Activated T-helper 9 cell treated with anti-CD3 and anti-CD28 coated beads, Interleukin-2, amount 50 U/mL, for 16 hours (primary cell): ENCODE results near the gene BLOC1S5.

Experiments
- DNase-seq: peaks from one replicate; pipeline ENCODE4 v3.0.0-alpha.2; 2020; ENCODE audit warnings: low read depth

BLOC1S5 gene, protein sequence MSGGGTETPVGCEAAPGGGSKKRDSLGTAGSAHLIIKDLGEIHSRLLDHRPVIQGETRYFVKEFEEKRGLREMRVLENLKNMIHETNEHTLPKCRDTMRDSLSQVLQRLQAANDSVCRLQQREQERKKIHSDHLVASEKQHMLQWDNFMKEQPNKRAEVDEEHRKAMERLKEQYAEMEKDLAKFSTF

DNA sequence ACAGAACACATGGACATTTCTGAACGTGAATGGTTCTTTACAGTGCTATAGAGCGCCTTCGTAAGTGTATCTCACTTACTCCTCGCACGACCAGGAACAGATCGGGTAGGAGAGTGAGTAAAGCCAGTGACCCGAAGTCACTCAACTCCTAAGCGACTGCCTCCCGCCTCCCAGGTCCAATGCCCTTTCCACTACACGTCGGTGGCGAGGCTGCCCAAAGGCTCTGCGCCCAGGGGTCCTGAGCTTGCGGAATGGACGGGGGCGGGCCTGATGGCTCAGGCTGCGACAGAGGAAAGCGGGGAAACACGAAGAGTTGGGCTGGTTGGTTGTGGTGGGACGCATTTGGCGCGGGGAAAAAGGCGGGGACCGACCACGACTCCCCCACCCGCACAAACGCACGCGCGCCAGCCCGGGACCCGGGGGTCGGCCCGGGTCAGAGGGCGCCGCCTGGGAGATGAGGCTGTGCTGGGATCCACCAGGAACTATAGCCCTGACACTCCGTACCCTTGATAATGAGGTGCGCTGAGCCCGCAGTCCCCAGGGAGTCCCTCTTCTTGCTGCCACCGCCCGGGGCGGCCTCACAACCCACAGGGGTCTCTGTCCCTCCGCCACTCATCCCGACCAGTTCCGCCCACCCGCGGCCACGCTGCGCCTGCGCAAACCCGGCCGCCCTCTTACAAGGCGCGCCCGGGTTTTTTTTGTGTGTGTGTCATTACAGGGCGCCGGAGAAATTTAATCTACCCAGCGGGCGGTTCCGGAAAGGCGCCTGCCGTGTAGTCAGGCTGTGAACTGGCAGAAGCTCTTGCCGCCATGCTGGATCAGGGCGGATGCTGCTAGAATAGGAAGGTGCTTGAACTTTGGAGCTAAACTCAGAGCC is at the start of gene BLOC1S5:
BLOC1S5 (minus strand) TSS at position 629 of the 877 bp plus-strand sequence; CDS start at position 616, 13 bp downstream.
- DNase-seq, result peak; percentile 96

GRCh38 chr6:8113131-8113654 is 49.0 kb upstream of the BLOC1S5 start:
- no peak for DNase-seq

DNA sequence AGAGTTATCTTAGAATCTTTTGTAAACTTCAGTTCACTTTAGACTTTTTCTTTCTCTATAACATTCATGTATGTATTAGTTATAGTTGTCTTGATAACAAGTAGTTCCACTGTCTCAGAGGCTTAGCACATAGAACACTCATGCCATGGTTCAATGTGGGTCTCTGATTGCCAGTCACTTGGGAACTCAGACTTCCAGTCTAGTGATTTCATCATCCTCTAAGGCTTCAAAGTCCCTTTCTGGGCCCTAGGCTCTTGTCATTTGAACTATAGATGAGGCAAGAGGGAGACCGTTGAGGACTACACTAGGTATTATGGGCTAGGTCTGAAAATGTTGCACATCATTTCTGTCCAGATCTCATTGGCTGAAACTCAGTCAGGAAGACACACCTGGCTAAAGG is 46.5 kb upstream of the BLOC1S5 start:
- DNase-seq, result no peak

DNA sequence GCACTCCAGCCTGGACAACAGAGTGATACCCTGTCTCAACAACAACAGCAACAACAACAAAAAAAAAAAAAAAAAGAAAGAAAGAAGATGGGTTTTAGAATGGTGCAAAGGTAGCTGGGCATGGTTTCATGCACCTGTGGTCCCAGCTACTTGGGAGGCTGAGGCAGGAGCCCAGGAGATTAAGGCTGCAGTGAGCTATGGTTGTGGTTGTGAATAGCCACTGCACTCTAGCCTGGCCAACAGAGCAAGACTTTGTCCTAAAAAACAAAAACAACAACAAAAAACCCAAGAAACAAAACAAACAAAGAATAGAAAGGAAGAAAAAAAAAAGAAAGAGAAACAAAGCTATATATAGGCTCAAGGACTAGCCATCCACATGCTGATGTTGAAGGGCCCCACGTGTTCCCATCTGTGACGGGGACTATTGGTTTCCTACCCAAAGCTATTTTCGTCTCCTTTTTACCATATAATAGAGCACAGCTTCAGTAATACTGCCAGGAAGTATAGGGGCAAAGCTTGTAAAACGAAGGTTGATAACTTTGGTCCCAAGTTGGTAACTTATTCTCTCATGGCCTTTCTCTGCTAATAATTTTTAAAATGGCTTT is 46.0 kb upstream of the BLOC1S5 start:
- DNase-seq, result no peak

- DNase-seq, result no peak
These were observed 44.8 kb upstream of the BLOC1S5 start for GRCh38 chr6:8108759-8109539.

GRCh38 chr6:8108031-8108660 is 44.0 kb upstream of the BLOC1S5 start:
- no peak for DNase-seq

DNA sequence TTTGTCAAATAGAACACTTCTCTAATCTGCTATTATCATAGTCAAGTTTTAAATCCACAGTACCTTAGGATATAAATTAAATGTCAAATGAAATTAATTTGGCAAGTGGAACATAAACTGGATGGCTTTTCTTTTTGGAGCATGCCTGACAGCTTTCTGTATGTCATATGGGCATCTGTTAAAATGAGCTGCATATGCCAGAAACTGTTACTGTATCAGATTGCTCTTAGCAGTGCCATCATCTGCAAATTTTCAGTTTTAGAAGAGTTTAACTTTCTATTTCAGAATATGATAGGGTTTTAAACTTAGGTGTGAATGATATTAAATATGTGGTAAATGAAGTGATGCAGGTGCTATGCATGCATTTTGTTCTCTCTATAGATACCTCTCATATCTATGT is 41.6 kb upstream of the BLOC1S5 start:
- DNase-seq, result no peak

- DNase-seq, result no peak
These were observed 39.5 kb upstream of the BLOC1S5 start for GRCh38 chr6:8103726-8104125.

DNA sequence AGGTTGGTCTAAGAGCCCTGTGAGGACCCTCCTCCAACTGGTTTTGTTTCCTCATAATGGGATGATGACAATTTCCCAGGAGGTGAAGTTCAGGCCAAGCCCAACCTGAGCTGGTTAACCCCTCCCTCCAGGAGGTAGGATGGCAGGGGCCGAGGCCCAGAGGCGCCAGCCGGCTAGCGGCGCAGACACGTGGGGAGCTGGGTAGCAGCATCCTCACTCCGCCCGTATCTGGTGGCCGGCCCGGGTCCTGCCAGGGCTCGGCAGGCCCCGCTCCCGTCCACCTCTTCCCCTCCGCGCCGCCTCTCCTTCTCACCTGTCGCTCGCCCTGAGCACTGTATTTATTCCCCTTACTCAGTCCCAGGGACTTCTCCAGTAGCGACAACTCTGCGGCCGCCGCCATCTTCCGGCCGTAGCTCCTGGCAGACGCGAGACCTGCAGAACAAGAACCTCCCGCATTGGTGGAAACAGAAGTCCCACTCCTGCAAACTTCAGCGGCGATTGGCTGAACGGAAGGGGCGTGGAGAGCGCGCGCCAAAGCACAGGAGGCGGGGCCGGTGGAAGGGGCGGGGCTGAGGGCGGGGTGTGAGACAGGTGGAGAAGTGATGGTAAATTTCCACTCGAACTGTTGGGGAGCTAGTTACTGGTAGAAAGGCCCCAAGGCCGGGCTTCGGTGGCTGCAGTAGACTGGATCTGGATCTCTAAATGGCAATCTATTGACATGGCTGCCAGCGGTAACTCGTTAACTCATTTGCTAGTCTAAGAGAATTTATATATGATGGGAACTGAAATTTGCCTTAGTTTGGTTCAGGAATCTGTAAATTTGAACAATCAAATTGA is 38.2 kb upstream of the BLOC1S5 start, which contains the start of gene EEF1E1:
EEF1E1 (minus strand) TSS at position 427 of the 837 bp plus-strand sequence; CDS start at position 400, 27 bp downstream.
- peak; percentile 98 for DNase-seq

GRCh38 chr6:8100159-8100854 is 36.1 kb upstream of the BLOC1S5 start:
- DNase-seq, result no peak

DNA sequence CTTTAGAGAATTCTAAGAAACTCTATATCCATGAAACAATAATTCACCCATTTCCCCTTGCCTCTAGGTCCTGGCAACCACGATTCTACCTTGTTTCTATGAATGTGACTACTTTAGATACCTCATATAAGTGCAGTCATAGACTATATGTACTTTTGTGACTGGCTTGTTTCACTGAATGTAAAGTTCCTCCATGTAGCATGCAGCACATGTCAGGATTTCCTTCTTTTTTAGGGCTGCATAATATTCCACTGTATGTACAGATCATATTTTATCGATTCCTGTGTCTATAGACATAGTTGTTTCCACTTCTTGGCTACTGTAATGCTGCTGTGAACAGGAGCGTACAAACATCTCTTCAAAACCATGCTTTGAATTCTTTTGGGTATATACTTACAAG is 26.5 kb upstream of the BLOC1S5 start:
- DNase-seq, result no peak

GRCh38 chr6:8088886-8089285 is 24.7 kb upstream of the BLOC1S5 start:
- no peak for DNase-seq

DNA sequence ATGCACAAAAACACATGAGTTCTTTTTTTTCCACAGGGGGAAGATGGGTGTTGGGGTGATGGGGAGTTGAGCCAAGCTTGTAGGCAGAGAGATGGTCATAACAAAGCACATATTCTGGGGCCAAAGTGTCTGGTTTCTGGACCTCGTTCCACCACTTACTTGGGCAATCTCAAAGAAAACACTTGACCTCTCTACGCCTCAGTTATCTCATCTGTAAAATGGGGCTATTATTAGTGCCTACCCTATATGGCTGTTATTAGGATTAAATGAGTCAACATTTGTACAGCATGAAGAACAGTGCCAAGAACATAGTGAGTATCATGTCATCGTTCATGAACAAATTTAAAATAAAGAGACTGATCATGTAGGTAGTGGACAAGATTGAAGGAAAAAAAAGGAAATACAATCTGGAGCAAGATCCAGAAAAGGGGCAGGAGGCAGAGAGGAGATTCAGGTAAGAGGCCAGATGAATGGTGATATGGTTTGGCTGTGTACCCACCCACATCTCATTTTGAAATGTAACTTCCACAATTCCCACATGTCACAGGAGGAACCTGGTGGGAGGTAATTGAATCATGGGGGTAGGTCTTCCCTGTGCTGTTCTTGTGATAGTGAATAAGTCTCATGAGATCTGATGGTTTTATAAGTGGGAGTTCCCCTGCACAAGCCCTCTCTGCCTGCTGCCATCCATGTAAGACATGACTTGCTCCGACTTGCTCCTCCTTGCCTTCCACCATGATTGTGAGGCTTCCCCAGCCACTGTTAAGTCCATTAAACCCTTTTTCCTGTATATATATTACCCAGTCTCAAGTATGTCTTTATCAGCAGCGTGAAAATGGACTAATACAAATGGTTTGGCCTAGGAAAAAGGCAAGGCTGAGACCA is 23.9 kb upstream of the BLOC1S5 start:
- no peak for DNase-seq

GRCh38 chr6:8086755-8087306 is 22.6 kb upstream of the BLOC1S5 start:
- DNase-seq, result no peak

DNA sequence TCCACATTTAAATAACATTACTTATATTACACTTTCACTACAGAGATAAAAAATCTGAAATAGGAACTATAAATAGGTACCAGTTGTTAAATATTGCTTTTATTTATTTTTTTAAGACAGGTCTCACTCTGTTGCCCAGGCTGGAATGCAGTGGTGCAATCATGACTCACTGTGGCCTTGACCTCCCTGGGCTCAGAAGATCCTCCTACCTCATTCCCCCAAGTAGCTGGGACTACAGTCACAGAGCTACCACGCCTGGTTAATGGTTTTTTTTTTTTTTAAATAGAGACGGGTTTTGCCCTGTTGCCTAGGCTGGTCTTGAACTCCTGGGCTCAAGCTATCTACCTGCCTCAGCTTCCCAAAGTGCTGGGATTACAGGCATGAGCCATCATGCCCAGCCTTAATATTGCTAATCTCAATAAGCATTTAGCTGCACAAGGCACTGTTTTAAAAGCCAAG is 20.9 kb upstream of the BLOC1S5 start:
- DNase-seq, result no peak

DNA sequence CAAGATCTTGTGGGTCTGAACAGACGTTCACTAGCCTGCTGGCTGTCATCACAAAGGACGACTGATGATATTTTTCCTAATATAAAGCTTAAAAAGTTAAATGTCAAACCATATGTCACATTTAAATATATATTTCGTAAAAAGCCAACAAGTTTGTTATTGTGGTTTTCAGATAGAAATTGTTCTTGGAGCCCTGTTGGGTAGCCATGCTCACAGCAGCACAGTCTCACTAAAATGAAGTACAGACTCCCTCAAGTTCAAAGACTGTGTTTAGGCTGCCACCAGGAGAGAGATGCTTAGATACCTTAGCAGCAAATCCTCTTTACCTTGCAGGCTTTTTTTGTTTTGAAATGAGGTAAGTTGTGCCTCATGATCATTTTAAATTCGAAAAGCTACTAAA is 20.4 kb upstream of the BLOC1S5 start:
- no peak for DNase-seq

- no peak for DNase-seq
These were observed 19.0 kb upstream of the BLOC1S5 start for GRCh38 chr6:8082954-8083858.
